Activated CD4-positive, alpha-beta T cell treated with anti-CD3 and anti-CD28 coated beads for 4 hours (primary cell): Measurements from ENCODE around the gene FAM13B.
"Not testable (repeated sequence)": the region's sequence is repeated elsewhere in the genome, so short reads cannot be mapped to it uniquely, and the experiment has no call there.

Experiments
- DNase-seq, 2 donors: peaks; one replicate each; pipeline ENCODE4 v3.0.0-alpha.2; 2020

FAM13B gene

DNA sequence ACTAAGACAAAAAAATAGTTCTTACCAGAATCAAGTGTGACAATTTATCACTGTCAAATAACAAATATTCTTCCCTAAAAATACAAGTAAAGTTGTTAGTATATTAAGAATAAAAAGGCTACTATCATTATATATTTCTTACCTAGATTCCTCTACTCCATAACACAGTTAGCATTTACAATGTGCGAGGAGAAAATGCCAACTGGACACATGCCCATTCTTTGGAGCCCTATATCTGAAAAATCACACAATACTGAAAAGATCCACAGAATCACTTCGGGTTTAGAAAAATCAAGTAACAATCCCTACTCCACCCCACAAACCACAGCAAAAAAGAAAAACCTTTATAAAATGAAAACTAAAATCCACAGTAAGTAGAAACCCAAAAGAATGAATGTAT is 72.7 kb downstream of the FAM13B start:
- DNase-seq: no peak

DNA sequence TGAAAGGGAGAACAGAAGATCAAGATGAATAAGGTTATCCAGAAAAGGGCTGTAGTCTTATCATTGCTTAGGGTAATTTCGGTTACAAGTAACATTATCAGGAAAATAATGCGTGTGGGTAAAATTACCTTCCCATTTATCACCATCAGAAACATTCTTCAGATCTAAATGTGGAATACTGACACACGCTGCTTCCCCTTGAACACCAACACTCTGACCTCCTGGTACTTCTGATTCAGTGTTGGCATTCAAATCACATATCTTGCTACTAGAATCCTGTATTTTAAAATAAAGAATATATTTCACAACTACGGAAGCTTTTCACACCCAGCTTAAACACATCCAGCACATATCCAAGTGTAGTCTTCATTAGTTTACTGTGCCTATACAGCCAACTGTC is 73.4 kb downstream of the FAM13B start:
- no peak for DNase-seq

DNA sequence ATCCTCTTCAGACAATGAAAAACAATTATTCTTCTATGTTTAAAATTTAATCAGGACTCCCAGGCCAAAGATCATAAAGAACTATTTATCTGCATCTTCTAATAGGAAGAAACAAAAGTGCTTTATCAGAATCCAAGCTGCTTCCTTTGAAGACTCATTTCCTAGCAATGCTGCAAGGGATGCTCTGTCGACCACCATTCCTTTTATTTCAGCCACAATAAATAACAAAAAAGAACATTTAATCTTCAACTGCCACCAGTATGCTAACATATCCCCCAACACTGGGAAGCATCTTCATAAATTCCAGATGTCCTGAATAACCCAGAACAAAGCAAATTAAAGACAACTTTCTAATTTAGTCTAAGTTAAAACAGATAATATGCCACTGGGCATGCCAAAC is 74.9 kb downstream of the FAM13B start:
- no peak for DNase-seq

GRCh38 chr5:137954131-137954879 is 78.6 kb downstream of the FAM13B start:
- DNase-seq: no peak

GRCh38 chr5:137945825-137946224 is 87.1 kb downstream of the FAM13B start:
- DNase-seq: no peak

DNA sequence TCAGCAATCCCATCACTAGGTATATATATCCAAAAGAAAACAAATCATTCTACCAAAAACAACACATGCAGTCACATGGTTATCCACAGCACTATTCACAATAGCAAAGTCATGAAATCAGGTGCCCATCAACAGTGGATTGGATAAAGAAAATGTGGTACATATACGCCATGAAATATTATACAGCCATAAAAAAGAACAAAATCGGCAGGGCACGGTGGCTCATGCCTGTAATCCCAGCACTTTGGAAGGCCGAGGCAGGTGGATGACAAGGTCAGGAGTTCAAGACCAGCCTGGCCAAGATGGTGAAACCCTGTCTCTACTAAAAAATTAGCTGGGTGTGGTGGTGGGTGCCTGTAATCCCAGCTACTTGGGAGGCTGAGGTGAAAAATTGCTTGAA is 88.6 kb downstream of the FAM13B start:
- not testable (repeated sequence) for DNase-seq

- no peak for DNase-seq
These were observed 93.5 kb downstream of the FAM13B start for GRCh38 chr5:137939331-137939730.

GRCh38 chr5:137938751-137939143 is 94.1 kb downstream of the FAM13B start:
- DNase-seq: no peak

DNA sequence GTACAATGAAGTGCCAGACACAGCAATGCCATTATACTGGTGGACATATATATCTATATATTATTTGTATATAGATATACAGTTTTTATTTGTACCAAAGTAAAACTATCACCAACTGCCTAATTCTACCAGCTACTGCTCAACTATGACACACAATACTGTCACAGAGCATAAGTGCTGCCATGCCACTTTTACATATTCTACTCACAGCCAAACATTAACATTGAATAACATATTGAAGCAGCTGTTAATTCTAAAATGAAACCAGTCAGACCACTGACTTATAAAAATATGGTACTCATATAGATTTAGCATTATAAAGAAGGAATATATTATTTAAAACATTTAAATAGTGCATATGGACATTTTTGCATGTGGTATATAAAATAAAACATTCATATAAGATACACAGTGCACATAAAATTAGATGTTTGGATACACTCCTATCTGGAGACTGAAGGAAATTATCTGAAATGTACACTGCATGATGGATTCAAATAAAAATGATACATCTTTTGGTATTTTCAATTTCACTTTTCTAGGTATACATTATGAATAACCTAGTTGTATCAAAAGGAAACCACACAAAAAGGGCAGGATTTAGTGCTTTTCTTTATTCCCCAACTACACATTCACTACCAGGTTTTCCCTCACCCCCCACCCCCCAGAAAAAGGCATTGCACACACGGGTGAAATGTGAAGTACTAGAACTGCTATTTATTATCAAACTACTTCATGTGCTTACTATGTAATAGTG is 94.7 kb downstream of the FAM13B start:
- DNase-seq: no peak

DNA sequence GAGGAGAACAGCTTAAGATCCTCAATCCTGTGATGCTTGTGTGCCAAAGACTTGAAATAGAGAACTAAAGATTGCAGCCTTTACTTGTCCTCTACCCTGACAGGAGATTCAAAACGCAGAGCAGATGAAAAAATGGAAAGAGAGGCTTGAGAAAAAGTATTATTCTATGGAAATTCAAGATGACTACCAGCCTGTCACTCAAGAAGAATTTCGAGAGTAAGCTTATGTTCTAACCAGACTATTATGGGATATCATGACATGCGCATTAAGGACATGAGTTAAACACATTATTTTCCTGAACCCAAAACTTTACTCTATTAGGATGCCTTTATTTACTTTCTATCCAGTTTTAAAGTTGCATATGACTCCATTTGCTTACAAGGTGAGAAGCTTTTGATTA is 97.2 kb downstream of the FAM13B start:
- no peak for DNase-seq

DNA sequence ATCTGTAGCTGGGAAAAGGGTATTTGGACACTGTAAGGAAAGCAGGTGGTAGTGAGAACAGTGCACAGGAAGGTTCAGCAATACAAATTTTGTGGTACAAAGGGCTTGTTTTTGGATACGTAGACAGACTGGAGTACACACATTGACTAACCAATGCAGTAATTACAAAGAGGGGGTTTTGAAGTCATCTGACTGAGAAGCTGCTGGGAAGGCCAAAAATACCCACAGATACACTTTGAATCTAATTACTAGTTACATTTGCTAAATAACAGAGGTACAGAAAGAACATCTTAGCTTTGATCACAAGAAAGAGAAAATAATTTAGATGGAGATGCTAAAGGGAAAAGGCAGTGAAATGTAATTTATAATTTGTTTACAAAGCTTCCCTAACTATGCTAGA is 97.7 kb downstream of the FAM13B start:
- no peak for DNase-seq

GRCh38 chr5:137933491-137933911 is 99.4 kb downstream of the FAM13B start:
- no peak for DNase-seq

GRCh38 chr5:137932800-137933199 is 100.1 kb downstream of the FAM13B start:
- no peak for DNase-seq

GRCh38 chr5:137923856-137924255 is 109.0 kb downstream of the FAM13B start:
- no peak for DNase-seq

DNA sequence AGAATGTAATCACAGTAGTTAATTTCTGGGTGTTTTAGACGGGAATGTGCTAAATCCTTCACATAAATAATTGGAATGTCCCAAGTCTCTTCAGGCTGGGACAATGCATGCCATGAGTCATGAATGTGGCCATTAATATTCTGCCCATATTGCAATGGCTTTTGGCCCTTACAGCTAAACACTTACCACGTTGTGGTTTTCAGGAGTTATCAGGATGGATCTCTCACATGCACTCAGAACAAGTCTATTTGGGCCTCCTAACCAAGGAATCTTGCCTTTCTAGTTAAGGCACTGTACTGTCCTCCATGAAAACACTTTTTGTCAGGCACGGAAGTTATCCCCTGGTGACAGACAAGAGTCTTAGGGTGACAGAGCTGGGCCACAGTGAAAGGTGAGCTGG is 110.9 kb downstream of the FAM13B start:
- DNase-seq: no peak

DNA sequence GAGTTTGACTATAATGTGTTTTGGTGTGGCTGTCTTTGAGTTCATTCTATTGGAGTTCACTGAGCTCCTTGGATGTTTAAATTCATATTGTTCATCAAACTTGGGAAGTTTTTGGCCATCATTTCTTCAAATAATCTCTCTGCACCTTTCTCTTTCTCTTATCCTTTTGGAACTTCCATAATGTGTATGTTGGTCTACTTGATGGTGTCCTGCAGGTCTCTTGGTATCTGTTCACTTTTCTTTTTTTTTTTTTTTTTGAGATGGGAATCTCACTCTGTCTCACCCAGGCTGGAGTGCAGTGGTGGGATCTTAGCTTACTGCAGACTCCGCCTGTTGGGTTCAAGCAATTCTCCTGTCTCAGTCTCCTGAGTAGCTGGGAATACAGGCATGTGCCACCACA is 116.0 kb downstream of the FAM13B start:
- DNase-seq: no peak

GRCh38 chr5:137914758-137915157 is 118.1 kb downstream of the FAM13B start:
- no peak for DNase-seq

- no peak for DNase-seq
These were observed 130.3 kb downstream of the FAM13B start for GRCh38 chr5:137902408-137903133.

- DNase-seq: no peak
These were observed 131.7 kb downstream of the FAM13B start for GRCh38 chr5:137901011-137901817.

GRCh38 chr5:137899493-137899892 is 133.4 kb downstream of the FAM13B start:
- no peak for DNase-seq

- no peak for DNase-seq
These were observed 136.3 kb downstream of the FAM13B start for GRCh38 chr5:137896560-137896959.

DNA sequence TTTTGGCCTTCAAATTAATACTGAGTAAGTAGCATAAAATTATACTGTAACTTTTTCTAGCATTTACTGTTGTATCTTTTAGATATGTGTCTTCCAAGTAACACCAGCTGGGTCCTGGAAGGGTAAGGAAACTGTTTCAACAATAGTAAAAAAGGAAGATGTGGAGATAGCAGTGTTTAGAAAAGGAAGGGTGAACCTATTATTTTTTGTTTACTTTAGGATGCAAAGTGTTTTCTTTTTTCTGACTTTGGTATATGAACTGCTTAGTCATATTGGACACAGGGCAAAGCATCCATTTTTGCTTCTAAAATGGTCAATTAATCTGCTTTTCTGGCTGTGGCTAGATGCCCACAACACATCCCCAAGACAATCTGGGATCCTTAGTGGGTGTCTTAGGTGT is 138.3 kb downstream of the FAM13B start:
- no peak for DNase-seq

- DNase-seq: no peak
These were observed 141.0 kb downstream of the FAM13B start for GRCh38 chr5:137891849-137892248.
